ENCODE results near the gene ZBTB11. TPM values are rescaled to one million over a fixed set of nuclear protein-coding genes. Genes with fewer than 3 reads are reported as not detected.

Gene ZBTB11
- polyA plus RNA-seq, 1 of the 3 experiments (the other 2 are of a cell fraction) = 4.9 TPM

DNA sequence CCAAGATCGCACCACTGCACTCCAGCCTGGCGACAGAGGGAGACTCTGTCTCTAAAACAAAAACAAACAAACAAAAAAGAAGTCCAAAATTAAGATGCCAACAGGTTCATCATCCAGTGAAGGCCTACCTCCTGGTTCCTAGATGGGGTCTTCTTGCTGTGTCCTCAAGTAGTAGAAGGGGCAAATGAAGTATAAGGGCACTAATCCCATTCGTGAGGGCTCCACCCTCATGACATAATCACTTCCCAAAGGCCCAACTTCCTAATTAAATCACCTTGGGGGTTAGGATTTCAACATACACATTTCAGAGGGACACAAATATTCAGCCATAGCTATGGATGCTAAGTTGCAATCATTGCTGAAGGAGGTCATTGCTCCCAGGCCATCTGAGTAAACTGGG lies 57.2 kb downstream of the ZBTB11 start (continued):
- TF ChIP-seq, protein P1, sequence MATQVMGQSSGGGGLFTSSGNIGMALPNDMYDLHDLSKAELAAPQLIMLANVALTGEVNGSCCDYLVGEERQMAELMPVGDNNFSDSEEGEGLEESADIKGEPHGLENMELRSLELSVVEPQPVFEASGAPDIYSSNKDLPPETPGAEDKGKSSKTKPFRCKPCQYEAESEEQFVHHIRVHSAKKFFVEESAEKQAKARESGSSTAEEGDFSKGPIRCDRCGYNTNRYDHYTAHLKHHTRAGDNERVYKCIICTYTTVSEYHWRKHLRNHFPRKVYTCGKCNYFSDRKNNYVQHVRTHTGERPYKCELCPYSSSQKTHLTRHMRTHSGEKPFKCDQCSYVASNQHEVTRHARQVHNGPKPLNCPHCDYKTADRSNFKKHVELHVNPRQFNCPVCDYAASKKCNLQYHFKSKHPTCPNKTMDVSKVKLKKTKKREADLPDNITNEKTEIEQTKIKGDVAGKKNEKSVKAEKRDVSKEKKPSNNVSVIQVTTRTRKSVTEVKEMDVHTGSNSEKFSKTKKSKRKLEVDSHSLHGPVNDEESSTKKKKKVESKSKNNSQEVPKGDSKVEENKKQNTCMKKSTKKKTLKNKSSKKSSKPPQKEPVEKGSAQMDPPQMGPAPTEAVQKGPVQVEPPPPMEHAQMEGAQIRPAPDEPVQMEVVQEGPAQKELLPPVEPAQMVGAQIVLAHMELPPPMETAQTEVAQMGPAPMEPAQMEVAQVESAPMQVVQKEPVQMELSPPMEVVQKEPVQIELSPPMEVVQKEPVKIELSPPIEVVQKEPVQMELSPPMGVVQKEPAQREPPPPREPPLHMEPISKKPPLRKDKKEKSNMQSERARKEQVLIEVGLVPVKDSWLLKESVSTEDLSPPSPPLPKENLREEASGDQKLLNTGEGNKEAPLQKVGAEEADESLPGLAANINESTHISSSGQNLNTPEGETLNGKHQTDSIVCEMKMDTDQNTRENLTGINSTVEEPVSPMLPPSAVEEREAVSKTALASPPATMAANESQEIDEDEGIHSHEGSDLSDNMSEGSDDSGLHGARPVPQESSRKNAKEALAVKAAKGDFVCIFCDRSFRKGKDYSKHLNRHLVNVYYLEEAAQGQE (IDR thresholded peaks at IDR 0.05; ENCODE audit: low read depth, low read length) = no peak
- TF ChIP-seq SMC3 (IDR thresholded peaks at IDR 0.05; ENCODE audit: low read depth, low read length) = no peak
- TF ChIP-seq RFX5 (IDR thresholded peaks at IDR 0.05; ENCODE audit: low read length) = no peak
- TF ChIP-seq TCF12 (IDR thresholded peaks at IDR 0.05) = no peak
- no peak for TF ChIP-seq SIN3A (IDR thresholded peaks at IDR 0.05; ENCODE audit: borderline replicate concordance, low read depth, low read length)
- TF ChIP-seq, protein P2, sequence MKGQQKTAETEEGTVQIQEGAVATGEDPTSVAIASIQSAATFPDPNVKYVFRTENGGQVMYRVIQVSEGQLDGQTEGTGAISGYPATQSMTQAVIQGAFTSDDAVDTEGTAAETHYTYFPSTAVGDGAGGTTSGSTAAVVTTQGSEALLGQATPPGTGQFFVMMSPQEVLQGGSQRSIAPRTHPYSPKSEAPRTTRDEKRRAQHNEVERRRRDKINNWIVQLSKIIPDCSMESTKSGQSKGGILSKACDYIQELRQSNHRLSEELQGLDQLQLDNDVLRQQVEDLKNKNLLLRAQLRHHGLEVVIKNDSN (IDR thresholded peaks at IDR 0.05; ENCODE audit: borderline replicate concordance, low read depth) = no peak
- TF ChIP-seq ELF1 (IDR thresholded peaks at IDR 0.05) = no peak
- no peak for TF ChIP-seq EP300 (IDR thresholded peaks at IDR 0.05; ENCODE audit: borderline replicate concordance in 1 of 2, low read depth in 1 of 2, low read length in 1 of 2)
- TF ChIP-seq GABPA (IDR thresholded peaks at IDR 0.05; ENCODE audit: low read depth) = no peak

DNA sequence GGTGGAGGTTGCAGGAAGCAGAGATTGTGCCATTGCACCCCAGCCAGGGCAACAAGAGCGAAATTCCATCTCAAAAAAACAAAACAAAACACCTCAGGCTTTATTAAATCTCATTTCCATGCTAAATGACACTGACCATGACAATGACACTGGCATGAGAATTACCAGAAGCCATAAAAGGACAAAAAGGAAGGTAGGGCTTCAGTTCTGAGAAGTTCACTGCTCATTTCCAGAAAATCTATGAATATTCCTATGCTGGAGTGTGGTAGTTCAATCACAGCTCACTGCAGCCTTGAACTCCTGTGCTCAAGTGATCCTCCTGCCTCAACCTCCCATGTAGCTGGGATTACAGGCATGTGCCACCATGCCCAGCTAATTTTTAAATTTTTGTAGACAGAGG lies 58.2 kb downstream of the ZBTB11 start:
- Histone ChIP-seq H2AFZ (ENCODE audit: low read depth) (no peak overlapping the region), H3K4me1 (ENCODE audit: control insufficient read depth in 1 of 2, insufficient read depth in 2 of 2, low read depth in 1 of 2, low read length in 1 of 2) (no peaks in the 10 kb centered on the region), H3K9me3 (no peaks in the 10 kb centered on the region), H4K20me1 (ENCODE audit: insufficient read depth) (no peaks in the 10 kb centered on the region), H3F3A (replicated peaks; ENCODE audit: insufficient read depth) (no peaks in the 10 kb centered on the region), H3K79me2 (ENCODE audit: insufficient read depth) (no peaks in the 10 kb centered on the region), H3K4me3 (ENCODE audit: low read depth in 2 of 2, low read length in 1 of 2) (no peak overlapping the region), H3K27ac (ENCODE audit: low read depth in 2 of 2, low read length in 1 of 2) (no peak overlapping the region), H3K27me3 (ENCODE audit: insufficient read depth) (no peaks in the 10 kb centered on the region), H3K4me2 (no peak overlapping the region), H3K9me2 (no peaks in the 10 kb centered on the region), H3K36me3 (replicated peaks in 1 of 2; ENCODE audit: control insufficient read depth in 1 of 2, insufficient read depth in 2 of 2, low read length in 1 of 2) (no peaks in the 10 kb centered on the region), H3K9ac (no peak overlapping the region)
- DNase-seq = no peak
- POLR2A ChIA-PET = no interaction called here
- 25% methylated on average over 1 of the region's 1 CpG for WGBS (ENCODE audit: low lambda C conversion rate)
- no peak for TF ChIP-seq GATA2 (CRISPR knock-in tag; IDR thresholded peaks at IDR 0.05)
- TF ChIP-seq, protein P3, sequence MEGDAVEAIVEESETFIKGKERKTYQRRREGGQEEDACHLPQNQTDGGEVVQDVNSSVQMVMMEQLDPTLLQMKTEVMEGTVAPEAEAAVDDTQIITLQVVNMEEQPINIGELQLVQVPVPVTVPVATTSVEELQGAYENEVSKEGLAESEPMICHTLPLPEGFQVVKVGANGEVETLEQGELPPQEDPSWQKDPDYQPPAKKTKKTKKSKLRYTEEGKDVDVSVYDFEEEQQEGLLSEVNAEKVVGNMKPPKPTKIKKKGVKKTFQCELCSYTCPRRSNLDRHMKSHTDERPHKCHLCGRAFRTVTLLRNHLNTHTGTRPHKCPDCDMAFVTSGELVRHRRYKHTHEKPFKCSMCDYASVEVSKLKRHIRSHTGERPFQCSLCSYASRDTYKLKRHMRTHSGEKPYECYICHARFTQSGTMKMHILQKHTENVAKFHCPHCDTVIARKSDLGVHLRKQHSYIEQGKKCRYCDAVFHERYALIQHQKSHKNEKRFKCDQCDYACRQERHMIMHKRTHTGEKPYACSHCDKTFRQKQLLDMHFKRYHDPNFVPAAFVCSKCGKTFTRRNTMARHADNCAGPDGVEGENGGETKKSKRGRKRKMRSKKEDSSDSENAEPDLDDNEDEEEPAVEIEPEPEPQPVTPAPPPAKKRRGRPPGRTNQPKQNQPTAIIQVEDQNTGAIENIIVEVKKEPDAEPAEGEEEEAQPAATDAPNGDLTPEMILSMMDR (IDR thresholded peaks at IDR 0.05) = no peak
- CTCF ChIA-PET = interaction anchor here (1.2 kb wide), 1 partner anchor 45 kb away, joined by 3 read pairs; no protein-coding TSS in a partner anchor
